Suprapubic skin (tissue), 4 donors: ENCODE results near the gene FOXK1. TPM values are rescaled to one million over a fixed set of nuclear protein-coding genes. Genes with fewer than 3 reads are reported as not detected.

ENCODE experiments used
- DNase-seq, 2 donors: peaks; one replicate each; pipeline ENCODE4 v3.0.0-alpha.2; 2019; ENCODE audit warnings: low spot score in 2 of 2
- H3K27ac ChIP-seq: fragments of 200-600 bp; sonication (generic); one replicate; pipeline ENCODE4 v1.5.1; 2019
- H3K27me3 ChIP-seq: fragments of 200-600 bp; sonication (generic); one replicate; pipeline ENCODE4 v1.5.1; 2019
- H3K36me3 ChIP-seq: fragments of 200-600 bp; sonication (generic); one replicate; pipeline ENCODE4 v1.5.1; 2019
- H3K4me1 ChIP-seq: fragments of 200-600 bp; sonication (generic); one replicate; pipeline ENCODE4 v1.5.1; 2019
- H3K4me3 ChIP-seq: fragments of 200-600 bp; sonication (generic); one replicate; pipeline ENCODE4 v1.5.1; 2019; ENCODE audit warnings: mild to moderate bottlenecking
- H3K9me3 ChIP-seq: fragments of 200-600 bp; sonication (generic); one replicate; pipeline ENCODE4 v1.5.1; 2019
- EP300 ChIP-seq: sonication (generic); formaldehyde crosslinking; IDR thresholded peaks from one replicate; pipeline ENCODE4 v1.6.1; 2017; ENCODE audit warnings: antibody characterized with exemption
- POLR2A ChIP-seq, 2 donors: fragments of 450-650 bp; IDR thresholded peaks; one replicate each; pipeline ENCODE4 v1.6.1; 2017; ENCODE audit warnings: antibody characterized with exemption in 2 of 2, mild to moderate bottlenecking in 2 of 2, moderate library complexity in 2 of 2
- POLR2AphosphoS5 ChIP-seq, 3 donors: sonication (generic); formaldehyde crosslinking; IDR thresholded peaks; one replicate each; pipeline ENCODE4 v1.6.1; 2017; ENCODE audit warnings: antibody characterized with exemption in 3 of 3
- WGBS: methylation state at CpG from one replicate; pipeline ENCODE4 v1.1.5; 2018; 5-methylcytosine and 5-hydroxymethylcytosine counted together
- total RNA-seq, 4 donors: library from RNA; depleted of rRNA; stranded (reverse); fragments of >200 nt; gene quantifications; one replicate each; pipeline ENCODE4 v1.1.0, GENCODE V29; 2016
- TF ChIP-seq, protein P1 (sequence below), 2 donors: fragments of 200-600 bp in 1 of 2; fragments of 450-650 bp in 1 of 2; sonication (generic) in 1 of 2; IDR thresholded peaks; one replicate each; pipeline ENCODE4 v1.5.1; 2016 to 2019; ENCODE audit warnings: antibody characterized with exemption in 2 of 2, mild to moderate bottlenecking in 1 of 2, moderate library complexity in 1 of 2

The FOXK1 gene
- total RNA-seq, 4 donors from 2014 or later = 37.5 to 68.5 (median 46.6) TPM

DNA sequence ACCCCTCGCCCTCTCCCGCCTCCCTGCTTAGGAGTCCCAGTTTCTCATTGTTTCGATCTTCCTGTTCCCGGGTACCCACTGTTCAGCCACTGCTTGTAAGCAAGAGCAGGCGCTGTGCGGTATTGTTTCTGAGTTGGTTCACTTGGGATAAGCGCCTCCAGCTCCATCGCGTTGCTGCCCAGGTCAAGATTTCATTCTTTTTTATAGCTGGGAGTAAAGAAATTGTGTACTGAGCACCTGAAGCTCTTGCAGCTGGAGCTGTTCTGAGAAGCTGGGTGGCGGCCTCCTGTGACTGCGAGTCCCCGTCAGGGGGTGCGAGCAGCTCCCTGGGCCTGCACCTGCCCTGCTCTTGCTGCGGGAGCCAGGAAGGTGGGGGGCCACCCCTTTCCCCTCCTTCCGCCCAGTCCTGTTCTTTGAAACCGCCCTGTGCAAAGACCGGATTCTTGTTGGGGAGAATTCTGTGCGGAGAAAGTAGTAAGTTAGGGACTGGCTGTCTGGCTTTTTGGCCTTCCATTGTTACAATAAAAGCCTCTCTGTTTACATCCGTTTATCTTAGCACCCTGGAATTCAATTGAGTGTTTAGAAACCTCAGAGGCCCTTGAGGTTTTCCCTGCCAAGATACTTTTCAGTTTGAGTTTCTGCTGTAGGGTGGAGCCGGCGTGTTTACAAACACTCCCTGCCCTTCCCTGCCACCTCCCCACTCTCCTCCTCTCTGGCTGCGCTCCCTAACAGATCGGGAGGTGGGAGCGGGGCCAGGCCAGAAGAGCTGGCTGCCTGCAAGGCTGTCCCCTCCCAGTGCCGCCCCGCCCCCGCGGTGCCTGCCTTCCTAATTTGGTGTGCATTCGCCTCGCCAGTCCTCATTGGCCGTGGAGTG, 62.5 kb downstream of the FOXK1 start:
- DNase-seq = peak; percentile 99

DNA sequence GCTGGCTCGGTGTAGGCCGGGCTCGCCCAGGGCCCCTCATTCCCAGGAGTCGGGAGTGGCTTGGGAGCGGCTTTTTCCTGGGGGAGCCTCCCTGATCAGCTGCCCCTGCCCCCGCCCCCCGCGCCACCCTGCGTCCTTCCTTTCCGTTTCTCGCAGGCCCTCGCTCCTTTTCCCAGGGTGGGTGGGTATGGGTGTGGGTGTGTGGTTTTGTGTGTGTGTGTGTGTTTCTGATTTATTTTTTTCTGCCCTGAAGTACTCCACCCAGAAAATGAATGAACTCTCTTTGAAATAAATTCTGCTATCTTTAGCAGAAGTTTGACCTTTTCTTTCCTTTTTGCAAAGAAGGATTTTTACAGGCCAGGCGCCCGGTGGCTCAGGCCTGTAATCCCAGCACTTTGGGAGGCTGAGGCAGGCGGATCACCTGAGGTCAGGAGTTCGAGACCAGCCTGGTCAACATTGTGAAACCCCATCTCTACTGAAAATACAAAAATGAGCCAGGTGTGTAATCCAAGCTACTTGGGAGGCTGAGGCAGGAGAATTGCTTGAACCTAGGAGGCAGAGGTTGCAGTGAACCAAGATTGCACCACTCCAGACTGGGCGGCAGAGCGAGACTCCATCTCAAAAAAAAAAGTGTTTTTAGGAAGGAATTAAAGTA, 63.3 kb downstream of the FOXK1 start:
- Histone ChIP-seq H3K4me1 (peaks cover 57% of the 10 kb centered on the region), H3K27me3 (no peaks in the 10 kb centered on the region), H3K9me3 (no peaks in the 10 kb centered on the region), H3K36me3 (peaks cover 31% of the 10 kb centered on the region), H3K4me3 (peak overlapping the region; percentile 38), H3K27ac (peak overlapping the region; percentile 94)
- WGBS = 7% methylated on average over 18 of the region's 18 CpGs
- TF ChIP-seq POLR2A (IDR thresholded peaks at IDR 0.05) (no peak), EP300 (no peak), POLR2AphosphoS5 (IDR thresholded peaks at IDR 0.05) (no peak)
- TF ChIP-seq, protein P1, sequence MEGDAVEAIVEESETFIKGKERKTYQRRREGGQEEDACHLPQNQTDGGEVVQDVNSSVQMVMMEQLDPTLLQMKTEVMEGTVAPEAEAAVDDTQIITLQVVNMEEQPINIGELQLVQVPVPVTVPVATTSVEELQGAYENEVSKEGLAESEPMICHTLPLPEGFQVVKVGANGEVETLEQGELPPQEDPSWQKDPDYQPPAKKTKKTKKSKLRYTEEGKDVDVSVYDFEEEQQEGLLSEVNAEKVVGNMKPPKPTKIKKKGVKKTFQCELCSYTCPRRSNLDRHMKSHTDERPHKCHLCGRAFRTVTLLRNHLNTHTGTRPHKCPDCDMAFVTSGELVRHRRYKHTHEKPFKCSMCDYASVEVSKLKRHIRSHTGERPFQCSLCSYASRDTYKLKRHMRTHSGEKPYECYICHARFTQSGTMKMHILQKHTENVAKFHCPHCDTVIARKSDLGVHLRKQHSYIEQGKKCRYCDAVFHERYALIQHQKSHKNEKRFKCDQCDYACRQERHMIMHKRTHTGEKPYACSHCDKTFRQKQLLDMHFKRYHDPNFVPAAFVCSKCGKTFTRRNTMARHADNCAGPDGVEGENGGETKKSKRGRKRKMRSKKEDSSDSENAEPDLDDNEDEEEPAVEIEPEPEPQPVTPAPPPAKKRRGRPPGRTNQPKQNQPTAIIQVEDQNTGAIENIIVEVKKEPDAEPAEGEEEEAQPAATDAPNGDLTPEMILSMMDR (IDR thresholded peaks at IDR 0.05) = no peak
- DNase-seq = no peak

More for the DNA sequence above, 62.5 kb downstream of the FOXK1 start:
- Histone ChIP-seq H3K27me3 (no peaks in the 10 kb centered on the region), H3K9me3 (no peaks in the 10 kb centered on the region), H3K27ac (peak overlapping the region; percentile 94), H3K4me3 (peak overlapping the region; percentile 38), H3K36me3 (peaks cover 26% of the 10 kb centered on the region), H3K4me1 (peaks cover 58% of the 10 kb centered on the region)
- TF ChIP-seq POLR2AphosphoS5 (IDR thresholded peaks at IDR 0.05) = peak in 2 of 3 donors; percentile 80 to 84
- TF ChIP-seq EP300 = no peak
- WGBS = 13% methylated on average over 31 of the region's 31 CpGs

DNA sequence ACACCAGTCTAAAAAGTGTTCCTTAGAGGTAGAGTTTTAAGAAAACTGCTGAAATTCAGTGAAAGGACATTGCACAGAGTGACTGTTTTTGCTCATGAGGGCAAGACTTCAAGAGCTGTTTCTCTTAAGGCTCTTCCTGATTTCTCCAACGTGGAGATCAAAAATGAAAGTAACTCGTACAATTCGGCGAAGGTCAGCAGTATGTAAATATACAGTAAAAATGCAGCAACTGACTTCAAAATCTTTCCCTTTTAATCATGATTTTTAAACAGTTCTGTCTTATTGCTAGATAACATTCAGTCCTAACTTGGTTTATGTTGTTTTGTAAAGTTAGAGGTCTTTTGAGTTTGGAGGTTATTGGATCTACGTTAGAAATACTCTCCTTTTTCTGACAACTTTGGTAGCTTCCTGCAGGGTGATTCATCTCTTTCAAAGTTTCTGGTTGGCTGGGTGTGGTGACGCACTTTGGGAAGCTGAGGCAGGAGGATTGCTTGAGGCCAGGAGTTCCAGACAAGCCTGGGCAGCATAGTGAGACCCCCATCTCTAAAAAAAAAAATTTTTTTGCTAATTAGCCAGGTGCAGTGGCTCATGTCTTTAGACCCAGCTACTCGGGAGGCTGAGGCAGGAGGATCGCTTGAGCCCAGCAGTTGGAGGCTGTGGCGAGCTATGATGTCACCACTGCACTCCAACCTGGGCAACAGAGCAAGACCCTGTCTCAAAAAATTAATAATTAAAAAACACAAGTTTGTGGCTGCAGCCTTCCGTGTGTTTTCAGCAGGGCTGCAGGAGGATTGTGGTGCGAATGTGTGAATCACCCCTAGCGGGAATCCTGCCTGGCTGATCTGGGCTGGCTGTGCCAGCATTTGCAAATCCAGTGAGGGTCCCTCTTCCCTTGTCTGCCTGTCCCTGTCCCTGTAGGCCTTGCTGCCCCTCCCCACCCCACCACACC, 64.2 kb downstream of the FOXK1 start:
- no peak for DNase-seq
- H3K27ac ChIP-seq = peak overlapping the region; percentile 94
- H3K4me3 ChIP-seq = peak overlapping the region; percentile 38
- TF ChIP-seq, protein P1 (IDR thresholded peaks at IDR 0.05) = no peak
- no peak for TF ChIP-seq POLR2A (IDR thresholded peaks at IDR 0.05)
- no peak for TF ChIP-seq EP300
- TF ChIP-seq POLR2AphosphoS5 (IDR thresholded peaks at IDR 0.05) = no peak
- WGBS = 43% methylated on average over 12 of the region's 12 CpGs
- no peaks in the 10 kb centered on the region for H3K27me3 ChIP-seq
- H3K9me3 ChIP-seq = no peaks in the 10 kb centered on the region
- H3K4me1 ChIP-seq = peaks cover 57% of the 10 kb centered on the region
- peaks cover 27% of the 10 kb centered on the region for H3K36me3 ChIP-seq

DNA sequence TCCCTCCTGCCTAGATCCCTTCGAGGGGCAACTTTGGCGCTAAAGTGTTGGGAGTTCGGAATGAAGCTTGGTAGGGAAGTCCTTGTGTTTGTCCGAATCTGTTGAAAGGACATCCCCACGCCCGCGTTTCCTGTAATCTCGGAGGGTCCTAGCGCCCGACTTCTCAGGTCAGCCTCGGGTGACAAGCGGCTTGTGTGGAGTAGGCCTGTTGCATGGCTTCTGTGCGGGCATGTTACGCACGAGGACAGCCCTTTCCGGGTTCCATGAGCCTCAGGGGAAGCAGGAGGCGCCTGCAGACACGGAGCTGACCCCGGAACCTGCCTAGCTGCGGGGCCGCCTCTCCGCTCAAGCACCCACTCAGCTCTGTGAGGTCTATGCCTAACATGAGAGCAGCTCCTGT, 64.9 kb downstream of the FOXK1 start:
- Histone ChIP-seq H3K4me1 (peaks cover 55% of the 10 kb centered on the region), H3K4me3 (no peak overlapping the region), H3K36me3 (peaks cover 22% of the 10 kb centered on the region), H3K27me3 (no peaks in the 10 kb centered on the region), H3K9me3 (no peaks in the 10 kb centered on the region), H3K27ac (peak overlapping the region; percentile 94)
- no peak for DNase-seq
- 79% methylated on average over 17 of the region's 22 CpGs for WGBS
- TF ChIP-seq POLR2A (IDR thresholded peaks at IDR 0.05) (no peak), POLR2AphosphoS5 (IDR thresholded peaks at IDR 0.05) (no peak), EP300 (no peak)
- TF ChIP-seq, protein P1 (IDR thresholded peaks at IDR 0.05) = no peak

DNA sequence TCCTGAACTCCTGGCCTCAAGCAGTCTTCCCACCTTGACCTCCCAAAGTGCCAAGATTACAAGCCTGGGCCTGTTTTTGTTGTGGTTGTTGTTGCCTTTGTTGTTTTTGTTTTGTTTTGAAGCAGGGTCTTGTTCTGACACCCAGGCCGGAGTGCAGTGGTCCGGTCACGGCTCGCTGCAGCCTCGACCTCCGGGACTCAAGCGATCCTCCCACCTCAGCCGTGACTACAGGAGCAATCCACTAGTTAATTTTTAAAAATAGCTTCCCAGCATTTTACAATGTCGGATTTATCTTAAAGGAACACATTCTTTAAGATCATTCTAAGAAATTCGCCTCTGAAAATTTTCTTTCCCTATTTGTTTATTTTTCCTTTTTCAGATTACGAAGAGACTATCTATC, 65.7 kb downstream of the FOXK1 start:
- TF ChIP-seq, protein P1 (IDR thresholded peaks at IDR 0.05) = no peak
- TF ChIP-seq POLR2AphosphoS5 (IDR thresholded peaks at IDR 0.05) (no peak), POLR2A (IDR thresholded peaks at IDR 0.05) (no peak), EP300 (no peak)
- peaks cover 55% of the 10 kb centered on the region for H3K4me1 ChIP-seq
- no peak overlapping the region for H3K4me3 ChIP-seq
- WGBS = 85% methylated on average over 11 of the region's 11 CpGs
- H3K27ac ChIP-seq = no peak overlapping the region
- no peaks in the 10 kb centered on the region for H3K9me3 ChIP-seq
- H3K36me3 ChIP-seq = peaks cover 15% of the 10 kb centered on the region
- DNase-seq = no peak
- no peaks in the 10 kb centered on the region for H3K27me3 ChIP-seq
